Common myeloid progenitor, CD34-positive (primary cell): ENCODE results near the gene SLC12A6. TPM values are rescaled to one million over a fixed set of nuclear protein-coding genes. Genes with fewer than 3 reads are reported as not detected.
"Not testable (repeated sequence)": the region's sequence is repeated elsewhere in the genome, so short reads cannot be mapped to it uniquely, and the experiment has no call there.

Experiments used
- CTCF ChIA-PET: fragments of 350-600 bp; sonication (Branson Sonifier 250); formaldehyde crosslinking; loops from one replicate; lab custom pipeline; 2021; ENCODE audit warnings: antibody characterized with exemption; lab: Charles Lee
- POLR2A ChIA-PET: fragments of 350-600 bp; sonication (Branson Sonifier 250); formaldehyde crosslinking; loops from one replicate; lab custom pipeline; 2021; ENCODE audit warnings: antibody characterized with exemption; lab: Charles Lee
- DNase-seq, 3 donors: peaks; one replicate each; pipeline versions ENCODE4 v3.0.0 to v3.0.0-alpha.2; 2013
- H3K27ac ChIP-seq, 2 experiments: 1 replicate in 1 of 2; 2 replicates in 1 of 2; pipeline ENCODE4 v1.7.0; 2013; ENCODE audit warnings: inconsistent platforms in 2 of 2, low read length in 2 of 2, mild to moderate bottlenecking in 2 of 2, low read depth in 1 of 2, moderate library complexity in 1 of 2; ENCODE audit not compliant: severe bottlenecking in 2 of 2, insufficient read depth in 1 of 2, poor library complexity in 1 of 2
- H3K27me3 ChIP-seq, 5 experiments: replicated peaks in 2 of 5; 1 replicate in 3 of 5; 2 replicates in 2 of 5; pipeline versions ENCODE4 v1.6.1 to v1.7.0; 2013; ENCODE audit warnings: low read length in 4 of 5, mild to moderate bottlenecking in 2 of 5, moderate library complexity in 2 of 5, inconsistent platforms in 1 of 5; ENCODE audit not compliant: insufficient read depth in 5 of 5, control insufficient read depth in 4 of 5
- H3K36me3 ChIP-seq, 4 experiments: 1 replicate in 2 of 4; 2 replicates in 2 of 4; pipeline versions ENCODE4 v1.6.1 to v1.7.0; 2013; ENCODE audit warnings: low read length in 3 of 4, control low read depth in 1 of 4, mild to moderate bottlenecking in 1 of 4; ENCODE audit not compliant: control insufficient read depth in 4 of 4, insufficient read depth in 4 of 4
- H3K4me1 ChIP-seq, 4 experiments: 1 replicate in 3 of 4; 2 replicates in 1 of 4; pipeline versions ENCODE4 v1.6.1 to v1.7.1; 2013; ENCODE audit warnings: low read length in 3 of 4, mild to moderate bottlenecking in 3 of 4, control low read depth in 1 of 4, inconsistent platforms in 1 of 4, moderate library complexity in 1 of 4; ENCODE audit not compliant: control insufficient read depth in 4 of 4, insufficient read depth in 4 of 4; ENCODE audit errors: control extremely low read depth in 1 of 4
- H3K4me3 ChIP-seq, 7 experiments: 1 replicate in 4 of 7; 2 replicates in 3 of 7; pipeline versions ENCODE4 v1.5.1 to v1.7.0; 2013; ENCODE audit warnings: mild to moderate bottlenecking in 7 of 7, low read length in 6 of 7, moderate library complexity in 6 of 7, inconsistent platforms in 2 of 7, low read depth in 2 of 7, control low read depth in 1 of 7; ENCODE audit not compliant: insufficient read depth in 4 of 7, control insufficient read depth in 1 of 7; ENCODE audit errors: extremely low read depth in 1 of 7
- H3K9me3 ChIP-seq, 5 experiments: 1 replicate in 4 of 5; 2 replicates in 1 of 5; pipeline versions ENCODE4 v1.6.1 to v1.7.1; 2013; ENCODE audit warnings: low read length in 4 of 5, mild to moderate bottlenecking in 2 of 5, inconsistent platforms in 1 of 5, low read depth in 1 of 5, moderate library complexity in 1 of 5; ENCODE audit not compliant: control insufficient read depth in 4 of 5, insufficient read depth in 2 of 5; ENCODE audit errors: control extremely low read depth in 1 of 5
- WGBS: methylation state at CpG from one replicate; pipeline ENCODE4 v1.1.5; 2013; ENCODE audit not compliant: insufficient coverage; 5-methylcytosine and 5-hydroxymethylcytosine counted together
- polyA plus RNA-seq: library from polyadenylated mRNA; unstranded; fragments of 120-200 nt; gene quantifications from one replicate; pipeline ENCODE4 v1.2.1, GENCODE V29; 2013

SLC12A6 gene
- polyA plus RNA-seq: 85.1 TPM

DNA sequence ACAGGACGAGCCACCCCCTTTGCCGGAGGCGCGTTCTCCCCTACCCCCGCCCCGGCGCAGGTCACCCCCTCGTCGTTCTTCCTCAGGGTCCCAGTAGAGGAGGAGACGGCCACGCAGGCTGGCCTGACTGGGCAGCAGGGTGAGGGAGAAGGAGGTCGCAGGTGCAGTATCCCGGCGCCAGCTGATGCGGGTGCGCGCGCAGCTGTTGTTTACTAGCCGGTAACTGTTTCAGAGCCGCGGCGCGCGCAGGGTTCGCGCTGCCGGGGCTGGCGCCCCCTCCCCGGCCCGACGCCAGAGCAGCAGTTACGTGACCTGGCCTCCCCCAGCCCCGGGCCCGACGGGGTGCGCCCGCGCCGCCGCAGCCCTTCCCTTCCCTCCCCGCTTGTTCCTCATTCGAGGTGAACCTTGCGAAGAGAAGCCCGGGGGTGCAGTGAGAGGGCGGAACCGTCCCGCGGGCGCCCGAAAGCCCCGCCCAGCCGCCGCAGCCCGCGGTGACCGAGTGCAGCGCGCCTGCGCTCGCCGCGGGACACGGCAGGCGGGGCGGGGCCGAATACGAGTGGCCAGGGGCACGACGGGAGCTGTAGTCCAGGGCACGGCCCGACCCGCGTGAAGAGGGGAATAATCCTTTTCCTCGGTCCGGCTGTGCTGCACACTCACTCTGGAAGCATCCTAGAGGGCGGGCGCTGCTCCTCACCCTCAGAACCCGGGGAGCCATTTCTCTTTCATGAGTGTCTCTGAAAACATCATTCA lies at the start of gene SLC12A6:
Gene SLC12A6, minus strand, starts transcription at position 225 of the 750 bp plus-strand sequence. CDS start 1,101 bp downstream, outside the sequence.
- Histone ChIP-seq H3K27ac (peak within 1 kb of the TSS; percentile 85 to 95), H3K9me3 (no peaks in the 10 kb centered on the region), H3K36me3 (peaks cover 0 to 21% (median 7%) of the 10 kb centered on the region in 4 experiments), H3K4me3 (peak within 1 kb of the TSS; percentile 74 to 96 (median 84)), H3K27me3 (no peaks in the 10 kb centered on the region), H3K4me1 (peaks cover 31 to 63% (median 46%) of the 10 kb centered on the region in 4 experiments)
- CTCF ChIA-PET: interaction anchor here (1.0 to 2.8 kb wide), 5 partner anchors 9 to 96 kb away, joined by 3 to 10 read pairs (median 5); no protein-coding TSS in a partner anchor
- DNase-seq: peak; percentile 93 to 98 (median 97)
- POLR2A ChIA-PET: interaction anchor here (0.6 to 1.5 kb wide), 4 partner anchors 8 to 236 kb away, joined by 3 to 6 read pairs (median 4); partner anchors contain the start of genes EMC7 and PGBD4
- under 1% methylated on average over 72 of the region's 78 CpGs for WGBS

- POLR2A ChIA-PET, H3K27me3 ChIP-seq, H3K4me3 ChIP-seq, H3K9me3 ChIP-seq, H3K36me3 ChIP-seq, H3K4me1 ChIP-seq, H3K27ac ChIP-seq, CTCF ChIA-PET, DNase-seq: not testable (repeated sequence)
- WGBS: no CpG with 5 or more reads among the region's 19 CpGs
These were observed 44.4 kb upstream of the SLC12A6 start for GRCh38 chr15:34381829-34382521.

DNA sequence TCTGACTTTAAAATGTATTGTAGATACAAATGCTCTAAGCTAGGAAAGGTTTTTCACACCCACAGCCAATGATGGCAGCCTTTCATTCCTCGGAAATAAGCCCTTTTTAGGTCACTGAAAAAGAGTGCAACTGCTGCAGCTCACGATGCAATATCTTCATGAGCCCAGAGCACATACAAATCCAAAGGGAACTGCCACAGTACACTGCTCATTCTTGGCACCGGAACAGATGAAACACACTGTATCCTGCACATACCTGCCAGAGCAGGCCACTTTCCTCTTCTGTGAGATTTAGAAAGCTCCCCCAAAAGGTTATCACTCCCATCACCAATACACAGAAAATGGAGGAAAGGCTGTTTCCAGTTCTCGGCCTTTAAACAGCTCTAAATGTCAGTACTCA lies 42.9 kb upstream of the SLC12A6 start:
- H3K4me3 ChIP-seq, H3K27ac ChIP-seq, H3K4me1 ChIP-seq, CTCF ChIA-PET, H3K9me3 ChIP-seq, DNase-seq, H3K27me3 ChIP-seq, H3K36me3 ChIP-seq, POLR2A ChIA-PET: not testable (repeated sequence)
- 94% methylated on average over 2 of the region's 4 CpGs for WGBS

DNA sequence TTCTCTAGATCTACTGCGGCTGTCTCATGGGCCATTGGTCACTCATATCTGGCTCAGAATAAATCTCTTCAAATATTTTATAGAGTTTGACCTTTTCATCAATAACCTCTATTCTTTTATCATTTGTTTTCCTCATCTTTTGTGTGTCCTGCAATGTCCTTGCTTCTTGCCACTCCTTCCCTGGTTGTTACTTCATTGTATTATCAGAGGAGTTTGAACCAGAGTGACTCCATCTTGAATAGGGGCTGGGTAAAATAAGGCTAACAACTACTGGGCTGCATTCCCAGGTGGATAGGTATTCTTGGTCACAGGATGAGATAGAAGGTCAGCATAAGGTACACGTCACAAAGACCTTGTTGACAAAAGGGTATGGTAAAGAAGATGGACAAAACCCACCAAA lies 39.3 kb upstream of the SLC12A6 start:
- H3K36me3 ChIP-seq: no peaks in the 10 kb centered on the region
- CTCF ChIA-PET: interaction anchor here (1.2 kb wide), 1 partner anchor 10 kb away, joined by 4 read pairs; the partner anchor contains the start of gene LPCAT4
- H3K27ac ChIP-seq: no peak overlapping the region
- POLR2A ChIA-PET: no interaction called here
- H3K27me3 ChIP-seq: no peaks in the 10 kb centered on the region
- H3K4me3 ChIP-seq: no peak overlapping the region
- no peak for DNase-seq
- no peaks in the 10 kb centered on the region for H3K4me1 ChIP-seq
- 100% methylated on average over 1 of the region's 2 CpGs for WGBS
- no peaks in the 10 kb centered on the region for H3K9me3 ChIP-seq

DNA sequence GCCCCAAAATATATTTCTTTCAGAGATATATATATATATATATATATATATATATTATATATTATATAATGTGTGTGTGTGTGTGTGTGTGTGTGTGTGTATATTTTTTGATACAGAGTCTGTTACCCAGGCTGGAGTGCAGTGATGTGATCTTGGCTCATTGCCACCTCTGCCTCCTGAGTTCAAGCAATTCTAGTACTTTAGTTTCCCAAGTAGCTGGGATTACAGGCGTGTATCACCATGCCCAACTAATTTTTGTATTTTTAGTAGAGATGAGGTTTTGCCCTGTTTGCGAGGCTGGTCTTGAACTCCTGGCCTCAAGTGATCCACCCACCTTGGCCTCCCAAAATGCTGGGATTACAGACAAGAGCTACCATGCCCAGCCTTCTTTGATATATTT lies 38.0 kb upstream of the SLC12A6 start:
- H3K27me3 ChIP-seq, H3K9me3 ChIP-seq, H3K4me1 ChIP-seq, H3K4me3 ChIP-seq, H3K36me3 ChIP-seq, POLR2A ChIA-PET, H3K27ac ChIP-seq, DNase-seq: not testable (repeated sequence)
- WGBS: 100% methylated on average over 2 of the region's 2 CpGs
- CTCF ChIA-PET: interaction anchor here (0.6 to 1.4 kb wide), 2 partner anchors 15 to 77 kb away, joined by 3 to 4 read pairs; no protein-coding TSS in a partner anchor

GRCh38 chr15:34374816-34375215 lies 37.2 kb upstream of the SLC12A6 start:
- POLR2A ChIA-PET: no interaction called here
- no CpG with 5 or more reads among the region's 2 CpGs for WGBS

DNA sequence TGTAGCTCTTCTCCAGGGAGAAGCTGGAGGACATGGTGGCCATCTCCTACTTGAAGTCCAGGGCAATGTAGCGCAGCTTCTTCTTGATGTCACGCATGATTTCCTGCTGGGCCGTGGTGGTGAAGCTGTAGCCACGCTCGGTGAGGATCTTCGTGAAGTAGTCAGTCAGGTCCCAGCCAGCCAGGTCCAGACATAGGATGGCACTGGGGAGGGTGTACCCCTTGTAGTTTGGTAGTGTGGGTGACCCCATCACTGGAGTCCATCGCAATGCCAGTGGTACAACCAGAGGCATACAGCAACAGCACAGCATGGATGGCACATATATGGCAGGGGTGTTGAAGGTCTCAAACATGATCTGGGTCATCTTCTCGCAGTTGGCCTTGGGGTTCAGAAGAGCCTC lies 36.4 kb upstream of the SLC12A6 start:
- 100% methylated on average over 7 of the region's 8 CpGs for WGBS
- no peak overlapping the region for H3K4me3 ChIP-seq
- DNase-seq: no peak
- no peak overlapping the region for H3K27ac ChIP-seq
- H3K27me3 ChIP-seq: no peaks in the 10 kb centered on the region
- no peaks in the 10 kb centered on the region for H3K9me3 ChIP-seq
- no peaks in the 10 kb centered on the region for H3K4me1 ChIP-seq
- no peaks in the 10 kb centered on the region for H3K36me3 ChIP-seq
- ChIA-PET POLR2A (no interaction called here), CTCF (no interaction called here)

More at GRCh38 chr15:34374816-34375215, 37.2 kb upstream of the SLC12A6 start:
- CTCF ChIA-PET: interaction anchor here (0.8 to 1.4 kb wide), 2 partner anchors 14 to 134 kb away, joined by 4 to 5 read pairs; no protein-coding TSS in a partner anchor
- Histone ChIP-seq H3K9me3 (no peaks in the 10 kb centered on the region), H3K4me3 (no peak overlapping the region), H3K4me1 (no peaks in the 10 kb centered on the region), H3K27me3 (no peaks in the 10 kb centered on the region), H3K36me3 (no peaks in the 10 kb centered on the region), H3K27ac (no peak overlapping the region)
- DNase-seq: no peak
